Glutamatergic neuron (in vitro differentiated cells): ENCODE data around the gene B3GALT6. TPM values are rescaled to one million over a fixed set of nuclear protein-coding genes. Genes with fewer than 3 reads are reported as not detected.

Experiments used
- DNase-seq: peaks from one replicate; pipeline ENCODE4 v3.0.0; 2022
- H3K27ac Mint-ChIP-seq: one replicate; pipeline ENCODE4 v1.8.0; 2020; ENCODE audit warnings: mild to moderate bottlenecking, mixed read lengths, inconsistent platforms; ENCODE audit not compliant: unreplicated experiment
- H3K27me3 Mint-ChIP-seq: one replicate; pipeline ENCODE4 v1.8.0; 2020; ENCODE audit warnings: mild to moderate bottlenecking, moderate library complexity, mixed read lengths, inconsistent platforms; ENCODE audit not compliant: unreplicated experiment
- H3K36me3 Mint-ChIP-seq: one replicate; pipeline ENCODE4 v1.8.0; 2020; ENCODE audit warnings: mild to moderate bottlenecking, mixed read lengths, inconsistent platforms; ENCODE audit not compliant: unreplicated experiment
- H3K4me1 Mint-ChIP-seq: one replicate; pipeline ENCODE4 v1.8.0; 2020; ENCODE audit warnings: mild to moderate bottlenecking, low read depth, mixed read lengths, inconsistent platforms; ENCODE audit not compliant: unreplicated experiment
- H3K4me3 Mint-ChIP-seq: one replicate; pipeline ENCODE4 v1.8.0; 2020; ENCODE audit warnings: mild to moderate bottlenecking, mixed read lengths, inconsistent platforms; ENCODE audit not compliant: unreplicated experiment
- H3K9me3 Mint-ChIP-seq: one replicate; pipeline ENCODE4 v1.8.0; 2020; ENCODE audit warnings: mild to moderate bottlenecking, moderate library complexity, mixed read lengths, inconsistent platforms; ENCODE audit not compliant: unreplicated experiment
- total RNA-seq: library from RNA; stranded (reverse); fragmentation: NEBNext Ultra II Directional; extraction: Animal tissue kit (Norgen Biotek cat#: 25700); gene quantifications from one replicate; pipeline ENCODE4 v1.2.1, GENCODE V29; 2021; ENCODE audit not compliant: unreplicated experiment
- TF ChIP-seq, protein P1 (sequence below): fragments of 200-600 bp; sonication (generic); IDR thresholded peaks from one replicate; pipeline ENCODE4 v1.5.0; 2021; ENCODE audit not compliant: partially characterized antibody, unreplicated experiment

The B3GALT6 gene
- total RNA-seq, 1 donor from 2014 or later, result 30.0 TPM

DNA sequence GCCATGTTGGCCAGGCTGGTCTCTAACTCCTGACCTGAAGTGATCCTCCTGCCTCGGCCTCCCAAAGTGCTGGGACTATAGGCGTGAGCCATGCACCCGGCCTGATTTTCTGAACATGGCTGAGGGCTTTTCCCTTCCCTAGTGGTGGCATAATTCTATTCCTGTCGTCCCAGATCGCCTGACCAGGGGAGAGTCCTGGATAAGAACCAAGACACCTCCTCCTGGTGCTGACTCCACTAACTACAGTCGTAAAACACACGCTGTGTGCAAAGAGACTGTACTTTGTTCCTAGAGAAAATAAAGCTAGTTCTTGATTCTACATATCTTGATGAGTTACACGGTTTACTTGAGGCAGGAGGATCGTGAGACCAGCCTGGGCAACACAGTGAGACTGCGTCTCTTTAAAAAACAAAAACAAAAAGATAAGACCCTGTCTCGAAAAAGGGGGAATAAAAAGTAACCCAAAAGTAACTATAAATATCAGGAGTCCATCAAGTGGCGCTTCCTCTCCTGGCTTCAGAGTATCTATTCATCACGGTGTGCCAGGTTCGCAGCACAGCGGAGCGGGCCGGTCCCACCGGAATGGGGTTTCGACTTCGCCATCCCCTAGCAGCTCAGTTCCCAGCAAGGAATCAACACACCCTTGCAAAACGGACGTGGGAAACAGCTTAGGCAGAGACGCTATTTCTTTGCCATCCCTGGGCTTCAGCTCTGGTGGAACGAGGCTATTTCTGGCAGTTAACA is 1.2 kb upstream of the B3GALT6 start:
- Mint-ChIP-seq H3K9me3 (peaks cover 19% of the 10 kb centered on the region), H3K27ac (peak overlapping the region; percentile 89), H3K4me3 (peak overlapping the region; percentile 92), H3K27me3 (peaks cover 16% of the 10 kb centered on the region), H3K4me1 (peaks cover 13% of the 10 kb centered on the region), H3K36me3 (peaks cover 11% of the 10 kb centered on the region)
- TF ChIP-seq, protein P1, sequence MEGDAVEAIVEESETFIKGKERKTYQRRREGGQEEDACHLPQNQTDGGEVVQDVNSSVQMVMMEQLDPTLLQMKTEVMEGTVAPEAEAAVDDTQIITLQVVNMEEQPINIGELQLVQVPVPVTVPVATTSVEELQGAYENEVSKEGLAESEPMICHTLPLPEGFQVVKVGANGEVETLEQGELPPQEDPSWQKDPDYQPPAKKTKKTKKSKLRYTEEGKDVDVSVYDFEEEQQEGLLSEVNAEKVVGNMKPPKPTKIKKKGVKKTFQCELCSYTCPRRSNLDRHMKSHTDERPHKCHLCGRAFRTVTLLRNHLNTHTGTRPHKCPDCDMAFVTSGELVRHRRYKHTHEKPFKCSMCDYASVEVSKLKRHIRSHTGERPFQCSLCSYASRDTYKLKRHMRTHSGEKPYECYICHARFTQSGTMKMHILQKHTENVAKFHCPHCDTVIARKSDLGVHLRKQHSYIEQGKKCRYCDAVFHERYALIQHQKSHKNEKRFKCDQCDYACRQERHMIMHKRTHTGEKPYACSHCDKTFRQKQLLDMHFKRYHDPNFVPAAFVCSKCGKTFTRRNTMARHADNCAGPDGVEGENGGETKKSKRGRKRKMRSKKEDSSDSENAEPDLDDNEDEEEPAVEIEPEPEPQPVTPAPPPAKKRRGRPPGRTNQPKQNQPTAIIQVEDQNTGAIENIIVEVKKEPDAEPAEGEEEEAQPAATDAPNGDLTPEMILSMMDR, result no peak
- no peak for DNase-seq

DNA sequence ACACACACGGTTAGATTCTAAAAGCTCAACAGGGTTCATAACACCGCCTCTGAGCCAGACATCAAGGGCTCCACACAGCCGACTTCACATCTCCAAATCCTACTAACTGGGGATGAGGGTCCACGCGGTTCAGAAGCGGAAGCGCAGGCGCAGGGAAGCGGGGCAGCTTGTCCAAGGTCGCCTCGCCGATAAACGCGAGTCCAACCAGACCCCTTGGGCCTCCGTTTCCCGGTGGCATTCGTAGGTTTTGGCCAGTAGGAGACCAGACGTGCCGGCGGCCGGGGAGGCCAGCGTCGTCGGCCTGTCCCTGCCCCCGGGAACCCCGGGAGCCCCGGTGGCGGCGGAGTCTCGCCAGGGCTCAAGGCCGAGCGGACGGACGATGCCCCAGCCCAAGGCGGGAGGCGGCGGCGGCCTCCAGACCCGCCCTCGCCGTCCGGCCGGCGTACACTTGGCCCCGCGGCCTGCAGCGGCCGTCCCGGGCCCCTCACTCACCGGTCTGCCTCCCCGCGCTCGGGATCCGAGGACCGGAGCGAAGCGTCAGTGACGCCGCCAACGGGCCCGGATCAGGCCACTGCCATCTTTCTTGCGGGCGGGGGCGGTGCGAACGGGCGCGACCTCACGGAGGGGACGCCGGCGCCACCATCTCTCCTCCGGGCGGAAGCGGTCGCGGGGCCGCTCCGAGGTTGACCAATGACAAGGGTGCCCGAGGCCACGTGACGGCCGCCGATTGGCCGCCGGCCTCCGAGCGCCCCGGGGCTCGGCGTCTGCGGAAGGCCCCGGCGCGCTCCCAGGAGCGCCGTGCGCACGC is 433 bp upstream of the B3GALT6 start, which contains the start of gene SDF4:
Gene SDF4 (minus strand): TSS at position 602 of the 808 bp plus-strand sequence. CDS start 3,229 bp downstream, outside the sequence.
- peaks cover 16% of the 10 kb centered on the region for H3K27me3 Mint-ChIP-seq
- peak within 1 kb of the TSS; percentile 92 for H3K4me3 Mint-ChIP-seq
- peaks cover 13% of the 10 kb centered on the region for H3K4me1 Mint-ChIP-seq
- DNase-seq, result peak; percentile 96
- H3K36me3 Mint-ChIP-seq, result peaks cover 11% of the 10 kb centered on the region
- TF ChIP-seq, protein P1, result no peak
- peaks cover 19% of the 10 kb centered on the region for H3K9me3 Mint-ChIP-seq
- H3K27ac Mint-ChIP-seq, result peak within 1 kb of the TSS; percentile 89

DNA sequence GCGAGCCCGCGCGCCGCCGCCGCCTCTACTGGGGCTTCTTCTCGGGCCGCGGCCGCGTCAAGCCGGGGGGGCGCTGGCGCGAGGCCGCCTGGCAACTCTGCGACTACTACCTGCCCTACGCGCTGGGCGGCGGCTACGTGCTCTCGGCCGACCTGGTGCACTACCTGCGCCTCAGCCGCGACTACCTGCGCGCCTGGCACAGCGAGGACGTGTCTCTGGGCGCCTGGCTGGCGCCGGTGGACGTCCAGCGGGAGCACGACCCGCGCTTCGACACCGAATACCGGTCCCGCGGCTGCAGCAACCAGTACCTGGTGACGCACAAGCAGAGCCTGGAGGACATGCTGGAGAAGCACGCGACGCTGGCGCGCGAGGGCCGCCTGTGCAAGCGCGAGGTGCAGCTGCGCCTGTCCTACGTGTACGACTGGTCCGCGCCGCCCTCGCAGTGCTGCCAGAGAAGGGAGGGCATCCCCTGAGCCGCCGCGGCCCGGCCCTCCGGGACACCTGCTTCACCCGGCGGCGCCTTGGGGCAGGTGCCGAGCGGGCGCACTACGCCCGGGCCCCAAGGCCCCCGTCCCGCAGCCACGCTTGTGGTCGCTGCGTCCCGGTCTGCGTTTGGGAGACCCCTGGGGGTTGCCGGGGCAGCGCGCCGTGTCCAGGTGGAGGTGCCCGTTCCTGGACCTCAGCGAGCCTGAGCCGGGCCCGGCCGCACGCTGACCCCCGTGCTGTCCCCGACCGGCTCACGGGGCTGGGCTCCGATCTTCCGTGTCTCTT is 944 bp downstream of the B3GALT6 start:
- H3K27ac Mint-ChIP-seq, result peak overlapping the region; percentile 67
- peaks cover 15% of the 10 kb centered on the region for H3K4me1 Mint-ChIP-seq
- peaks cover 18% of the 10 kb centered on the region for H3K27me3 Mint-ChIP-seq
- H3K9me3 Mint-ChIP-seq, result peaks cover 19% of the 10 kb centered on the region
- TF ChIP-seq, protein P1, result no peak
- H3K4me3 Mint-ChIP-seq, result peak overlapping the region; percentile 81
- DNase-seq, result no peak
- peaks cover 11% of the 10 kb centered on the region for H3K36me3 Mint-ChIP-seq

DNA sequence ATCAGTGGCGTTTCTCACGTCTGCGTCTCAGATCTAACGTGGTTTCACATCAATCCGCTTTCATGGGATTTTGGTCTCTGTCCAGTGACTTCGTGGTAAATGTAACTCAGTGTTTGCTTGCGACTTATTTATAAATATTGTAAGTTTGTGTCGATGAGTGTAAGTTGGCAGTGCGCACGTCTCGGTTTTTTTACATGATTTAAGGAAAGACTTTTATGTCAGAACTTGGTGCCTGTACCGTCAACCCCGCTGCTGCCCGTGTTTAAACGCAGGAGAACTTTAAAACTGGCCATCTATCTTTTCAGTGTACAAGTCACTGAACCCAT is 1.5 kb downstream of the B3GALT6 start:
- Mint-ChIP-seq H3K9me3 (peaks cover 19% of the 10 kb centered on the region), H3K27me3 (peaks cover 18% of the 10 kb centered on the region), H3K27ac (peak overlapping the region; percentile 67), H3K36me3 (peaks cover 11% of the 10 kb centered on the region), H3K4me1 (peaks cover 15% of the 10 kb centered on the region), H3K4me3 (peak overlapping the region; percentile 81)
- DNase-seq, result no peak
- TF ChIP-seq, protein P1, result no peak
